RWPE1 (cell line): ENCODE measurements around the gene BAG1.

Source experiments
- CTCF ChIA-PET: fragments of 350-600 bp; sonication (Branson Sonifier 250); formaldehyde crosslinking; extraction: SDS; loops from one replicate; lab custom pipeline; 2021; lab: Yijun Ruan, JAX
- POLR2A ChIA-PET: fragments of 400-600 bp; formaldehyde crosslinking; extraction: SDS; loops from one replicate; lab custom pipeline; 2020; ENCODE audit warnings: antibody characterized with exemption; ENCODE audit not compliant: low non-redundant PET; lab: Yijun Ruan, JAX
- DNase-seq: peaks from one replicate; pipeline ENCODE4 v3.0.0; 2012; ENCODE audit warnings: low spot score
- H3K27ac ChIP-seq: fragments of 450-650 bp; 2 replicates; pipeline ENCODE4 v1.5.1; 2017
- TF ChIP-seq, protein P1 (sequence below): fragments of 450-650 bp; conservative IDR thresholded peaks from 2 replicates; pipeline ENCODE4 v1.5.1; 2017; ENCODE audit warnings: low read depth, mild to moderate bottlenecking

Gene BAG1

DNA sequence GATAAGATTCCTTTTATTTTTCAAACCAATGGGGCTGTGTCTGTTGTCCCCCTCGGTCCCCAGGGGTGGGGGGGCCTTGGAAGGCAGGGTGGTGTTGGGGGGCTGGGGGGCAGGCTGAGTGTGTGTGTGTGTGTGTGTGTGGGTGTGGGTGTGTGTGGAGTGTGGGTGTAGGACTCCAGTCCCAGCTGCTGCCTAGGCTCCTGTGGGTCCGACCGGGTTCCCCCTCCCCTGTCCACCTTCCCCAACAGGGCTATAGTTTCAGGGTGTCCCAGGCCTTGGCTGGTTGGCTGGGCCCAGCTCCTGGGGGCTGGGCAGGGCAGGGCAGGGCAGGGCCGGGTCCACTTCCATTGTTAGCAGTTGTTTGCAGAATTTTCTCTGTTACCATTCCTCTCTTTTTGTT is 23.7 kb upstream of the BAG1 start:
- TF ChIP-seq, protein P1, sequence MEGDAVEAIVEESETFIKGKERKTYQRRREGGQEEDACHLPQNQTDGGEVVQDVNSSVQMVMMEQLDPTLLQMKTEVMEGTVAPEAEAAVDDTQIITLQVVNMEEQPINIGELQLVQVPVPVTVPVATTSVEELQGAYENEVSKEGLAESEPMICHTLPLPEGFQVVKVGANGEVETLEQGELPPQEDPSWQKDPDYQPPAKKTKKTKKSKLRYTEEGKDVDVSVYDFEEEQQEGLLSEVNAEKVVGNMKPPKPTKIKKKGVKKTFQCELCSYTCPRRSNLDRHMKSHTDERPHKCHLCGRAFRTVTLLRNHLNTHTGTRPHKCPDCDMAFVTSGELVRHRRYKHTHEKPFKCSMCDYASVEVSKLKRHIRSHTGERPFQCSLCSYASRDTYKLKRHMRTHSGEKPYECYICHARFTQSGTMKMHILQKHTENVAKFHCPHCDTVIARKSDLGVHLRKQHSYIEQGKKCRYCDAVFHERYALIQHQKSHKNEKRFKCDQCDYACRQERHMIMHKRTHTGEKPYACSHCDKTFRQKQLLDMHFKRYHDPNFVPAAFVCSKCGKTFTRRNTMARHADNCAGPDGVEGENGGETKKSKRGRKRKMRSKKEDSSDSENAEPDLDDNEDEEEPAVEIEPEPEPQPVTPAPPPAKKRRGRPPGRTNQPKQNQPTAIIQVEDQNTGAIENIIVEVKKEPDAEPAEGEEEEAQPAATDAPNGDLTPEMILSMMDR, result no peak

DNA sequence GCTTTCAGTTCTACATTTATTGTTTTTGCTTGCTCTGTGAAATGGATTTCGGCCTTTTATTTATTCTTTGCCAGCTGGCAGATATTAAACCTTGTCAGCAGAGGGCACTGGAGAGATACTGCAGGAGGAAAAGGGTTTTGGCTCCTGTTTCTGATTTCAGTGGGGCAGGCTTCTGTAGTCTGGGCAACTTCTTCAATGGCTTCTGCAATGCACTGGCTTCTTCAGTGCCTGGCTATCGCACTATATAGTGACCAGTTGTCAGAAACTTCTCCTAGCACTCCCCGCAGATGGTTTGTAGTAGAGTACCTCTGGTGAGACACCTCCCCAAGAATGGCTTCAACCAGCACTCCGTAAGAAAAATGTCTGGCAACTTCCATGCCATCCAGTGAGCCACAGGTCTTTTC is 22.6 kb upstream of the BAG1 start:
- DNase-seq, result peak; percentile 79
- ChIA-PET POLR2A (no interaction called here), CTCF (interaction anchor here (0.6 to 1.4 kb wide), 7 partner anchors 15 to 221 kb away, joined by 3 to 8 read pairs (median 3); partner anchors contain the start of gene BAG1)
- TF ChIP-seq, protein P1, result peak; percentile 98
- H3K27ac ChIP-seq, result peak overlapping the region; percentile 60

More for the DNA sequence above, 23.7 kb upstream of the BAG1 start:
- CTCF ChIA-PET, result no interaction called here
- no peak for DNase-seq
- H3K27ac ChIP-seq, result peak overlapping the region; percentile 98
- POLR2A ChIA-PET, result no interaction called here

DNA sequence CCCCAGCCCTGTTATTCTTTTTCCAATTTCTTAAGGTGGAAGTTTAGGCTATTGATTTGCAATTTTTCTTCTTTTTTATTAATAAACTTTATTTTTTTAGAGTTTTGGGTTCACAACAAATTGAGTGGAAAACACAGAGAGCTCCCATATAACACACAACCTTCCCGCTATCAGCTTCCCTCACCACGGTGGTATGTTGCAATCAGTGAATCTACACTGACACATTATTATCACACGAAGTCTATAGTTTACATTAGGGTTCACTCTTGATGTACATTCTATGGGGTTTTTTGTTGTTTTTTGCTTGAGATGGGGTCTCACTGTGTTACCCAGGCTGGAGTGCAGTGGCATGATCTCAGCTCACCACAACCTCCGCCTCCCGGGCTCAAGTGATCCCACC is 21.0 kb upstream of the BAG1 start:
- DNase-seq, result no peak
- H3K27ac ChIP-seq, result no peak overlapping the region
- ChIA-PET CTCF (interaction anchor here (0.6 kb wide), 3 partner anchors 202 to 1019 kb away, joined by 3 to 5 read pairs (median 3); no protein-coding TSS in a partner anchor), POLR2A (interaction anchor here (0.5 kb wide), 1 partner anchor 188 kb away, joined by 3 read pairs; the partner anchor contains the start of gene NOL6)
- TF ChIP-seq, protein P1, result no peak

DNA sequence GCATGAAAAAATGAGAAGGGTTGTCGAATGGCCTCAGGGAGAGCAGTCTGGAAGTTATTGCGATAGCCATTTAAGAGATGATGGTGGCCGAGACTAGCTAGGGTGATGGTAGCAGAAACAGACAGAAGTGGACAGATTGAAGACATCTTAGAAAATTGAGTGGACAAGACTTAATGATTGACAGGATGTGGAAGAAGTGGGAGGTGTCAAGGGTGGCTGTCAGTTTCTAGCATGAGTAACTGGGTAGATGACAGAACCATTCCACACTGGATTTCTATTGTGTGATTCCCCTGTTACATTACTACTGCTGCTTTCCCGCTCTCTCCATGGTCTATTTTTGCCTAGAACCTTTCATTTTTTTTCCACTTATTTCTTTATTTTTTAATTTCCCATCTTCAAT is 13.0 kb upstream of the BAG1 start:
- POLR2A ChIA-PET, result no interaction called here
- CTCF ChIA-PET, result interaction anchor here (0.7 kb wide), 2 partner anchors 38 to 53 kb away, joined by 3 to 8 read pairs; no protein-coding TSS in a partner anchor
- TF ChIP-seq, protein P1, result no peak
- no peak overlapping the region for H3K27ac ChIP-seq
- no peak for DNase-seq

DNA sequence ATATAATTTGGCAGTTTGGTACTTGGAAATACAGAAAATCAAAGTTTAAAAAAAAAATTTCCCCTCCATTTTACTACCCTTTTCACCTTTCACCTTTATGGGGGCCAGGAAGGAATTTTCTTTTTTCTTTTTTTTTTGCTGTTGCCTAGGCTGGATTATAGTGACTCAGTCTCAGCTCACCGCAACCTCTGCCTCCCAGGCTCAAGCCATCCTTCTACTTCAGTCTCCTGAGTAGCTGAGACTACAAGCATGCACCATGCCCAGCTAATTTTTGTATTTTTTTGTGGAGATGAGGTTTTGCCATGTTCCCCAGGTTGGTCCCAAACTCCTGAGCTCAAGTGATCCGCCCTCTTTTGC is 9.4 kb upstream of the BAG1 start:
- CTCF ChIA-PET, result interaction anchor here (0.6 kb wide), 1 partner anchor 14 kb away, joined by 3 read pairs; no protein-coding TSS in a partner anchor
- no peak for DNase-seq
- POLR2A ChIA-PET, result interaction anchor here (1.1 kb wide), 1 partner anchor 9 kb away, joined by 3 read pairs; the partner anchor contains the start of genes BAG1 and CHMP5
- TF ChIP-seq, protein P1, result no peak
- no peak overlapping the region for H3K27ac ChIP-seq

DNA sequence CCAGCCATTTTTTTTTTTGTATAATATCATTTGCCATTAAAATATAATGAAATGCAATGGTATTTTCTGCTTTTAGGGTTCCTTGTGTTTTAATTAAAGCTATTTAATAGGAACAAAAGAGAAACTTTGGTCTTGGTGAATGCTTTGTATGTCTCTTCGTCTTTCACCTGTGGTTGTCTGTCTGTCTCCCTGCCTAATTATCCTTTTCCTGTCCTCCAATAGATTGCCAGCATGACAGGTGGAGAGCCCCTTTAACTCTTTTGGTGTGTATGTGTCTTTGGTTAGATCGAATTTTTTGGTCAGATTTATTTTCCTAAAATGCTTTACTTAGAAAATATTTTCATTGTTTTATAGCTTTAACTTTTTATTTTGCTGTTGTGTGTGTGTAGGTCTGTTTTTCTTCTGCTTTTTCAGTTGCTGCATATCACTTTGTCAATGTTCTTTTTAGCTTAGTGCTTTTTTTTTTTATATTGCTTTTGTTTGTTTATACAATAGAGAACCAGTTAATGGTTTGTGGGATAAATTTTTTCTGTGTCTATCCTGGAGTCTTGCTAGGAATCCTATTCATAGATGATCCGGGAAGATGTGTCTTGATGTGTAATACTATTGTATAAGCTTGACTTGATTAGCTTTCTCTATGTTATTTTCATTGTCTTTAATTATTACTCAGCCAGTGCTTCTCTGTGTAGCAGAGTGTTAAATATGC is 8.9 kb upstream of the BAG1 start:
- H3K27ac ChIP-seq, result 0 out of 2 replicates have a peak overlapping the region, but pooled peaks have one; percentile 22
- ChIA-PET CTCF (interaction anchor here (0.6 kb wide), 1 partner anchor 14 kb away, joined by 3 read pairs; no protein-coding TSS in a partner anchor), POLR2A (interaction anchor here (0.6 to 1.1 kb wide), 2 partner anchors 9 to 145 kb away, joined by 3 read pairs; partner anchors contain the start of genes BAG1 and CHMP5)
- DNase-seq, result no peak
- TF ChIP-seq, protein P1, result no peak
